Naive thymus-derived CD4-positive, alpha-beta T cell (primary cell): ENCODE results near the gene ZNF467. TPM values are rescaled to one million over a fixed set of nuclear protein-coding genes. Genes with fewer than 3 reads are reported as not detected.

ENCODE experiments used
- ATAC-seq: fragments of 150-1000 bp; cut with Tn5 transposase; 2 replicates; pipeline ENCODE4 v1.10.0; 2021; ENCODE audit warnings: mild to moderate bottlenecking, moderate library complexity
- CTCF ChIA-PET: fragments of 350-600 bp; sonication (Branson Sonifier 250); formaldehyde crosslinking; loops from one replicate; lab custom pipeline; 2021; ENCODE audit warnings: antibody characterized with exemption; lab: Charles Lee
- POLR2A ChIA-PET: fragments of 350-600 bp; sonication (Branson Sonifier 250); formaldehyde crosslinking; loops from one replicate; lab custom pipeline; 2021; ENCODE audit warnings: antibody characterized with exemption, inconsistent platforms; lab: Charles Lee
- DNase-seq, 9 donors: peaks; one replicate each; pipeline versions ENCODE4 v3.0.0 to v3.0.0-alpha.2; 2020 to 2022; ENCODE audit warnings: mixed read lengths in 1 of 9
- H3K27ac ChIP-seq: one replicate; pipeline ENCODE4 v1.7.0; 2013; ENCODE audit warnings: mild to moderate bottlenecking, low read depth, low read length, moderate library complexity
- H3K27me3 ChIP-seq, 2 donors: one replicate each; pipeline ENCODE4 v1.7.0; 2013; ENCODE audit warnings: low read length in 2 of 2, mild to moderate bottlenecking in 2 of 2, moderate library complexity in 2 of 2; ENCODE audit not compliant: control insufficient read depth in 2 of 2, insufficient read depth in 2 of 2
- H3K36me3 ChIP-seq, 3 experiments: 1 replicate in 2 of 3; 2 replicates in 1 of 3; pipeline ENCODE4 v1.7.0; 2013; ENCODE audit warnings: low read length in 3 of 3, mild to moderate bottlenecking in 3 of 3, moderate library complexity in 1 of 3; ENCODE audit not compliant: insufficient read depth in 3 of 3, control insufficient read depth in 2 of 3
- H3K4me1 ChIP-seq, 2 donors: one replicate each; pipeline ENCODE4 v1.7.0; 2013; ENCODE audit warnings: low read length in 2 of 2, mild to moderate bottlenecking in 2 of 2, moderate library complexity in 1 of 2; ENCODE audit not compliant: control insufficient read depth in 2 of 2, insufficient read depth in 2 of 2
- H3K4me3 ChIP-seq: 2 replicates; pipeline ENCODE4 v1.7.0; 2013; ENCODE audit warnings: mild to moderate bottlenecking, low read length
- H3K9me3 ChIP-seq, 3 experiments: 1 replicate in 2 of 3; 2 replicates in 1 of 3; pipeline ENCODE4 v1.7.0; 2013; ENCODE audit warnings: low read length in 3 of 3; ENCODE audit not compliant: control insufficient read depth in 2 of 3
- H3K27ac Mint-ChIP-seq, 9 donors: one replicate each; pipeline ENCODE4 v1.8.0; 2020 to 2022; ENCODE audit warnings: mixed read lengths in 9 of 9, mild to moderate bottlenecking in 8 of 9, moderate library complexity in 5 of 9, inconsistent platforms in 2 of 9
- H3K27me3 Mint-ChIP-seq, 5 donors: one replicate each; pipeline ENCODE4 v1.8.0; 2021 to 2022; ENCODE audit warnings: mixed read lengths in 5 of 5, mild to moderate bottlenecking in 1 of 5
- H3K36me3 Mint-ChIP-seq, 5 donors: one replicate each; pipeline ENCODE4 v1.8.0; 2020 to 2022; ENCODE audit warnings: mixed read lengths in 5 of 5, mild to moderate bottlenecking in 3 of 5, inconsistent platforms in 1 of 5
- H3K4me1 Mint-ChIP-seq, 7 donors: one replicate each; pipeline ENCODE4 v1.8.0; 2020 to 2022; ENCODE audit warnings: mixed read lengths in 7 of 7, mild to moderate bottlenecking in 3 of 7, inconsistent platforms in 1 of 7
- H3K4me3 Mint-ChIP-seq, 10 donors: one replicate each; pipeline ENCODE4 v1.8.0; 2020 to 2022; ENCODE audit warnings: mild to moderate bottlenecking in 10 of 10, mixed read lengths in 10 of 10, moderate library complexity in 6 of 10, inconsistent platforms in 2 of 10
- H3K9me3 Mint-ChIP-seq, 11 donors: one replicate each; pipeline ENCODE4 v1.8.0; 2020 to 2022; ENCODE audit warnings: mixed read lengths in 11 of 11, mild to moderate bottlenecking in 4 of 11, inconsistent platforms in 1 of 11, moderate library complexity in 1 of 11
- intact Hi-C, 2 donors: fragments of 100-400 bp; cut with micrococcal nuclease; formaldehyde crosslinking; loops; one replicate each; pipeline ENCODE4 v1.15.1; 2023
- polyA plus RNA-seq, 2 donors: library from polyadenylated mRNA; unstranded; fragments of 300-500 nt; fragmentation: Illumina TruSeq; gene quantifications; one replicate each; pipeline ENCODE4 v1.2.3, GENCODE V29; 2021
- total RNA-seq, 6 experiments: library from RNA in 5 of 6; stranded (reverse) in 5 of 6; gene quantifications; 1 replicate in 5 of 6; 2 replicates in 1 of 6; pipeline ENCODE4 v1.2.3 and lab custom pipeline; 2021 to 2026

ZNF467 gene
- total and polyA plus RNA-seq, 7 experiments from 2014 or later: 0.17 to 33.1 (median 6.8) TPM

- Histone ChIP-seq H3K27me3 (no peaks in the 10 kb centered on the region), H3K27ac (no peak overlapping the region), H3K9me3 (no peaks in the 10 kb centered on the region), H3K4me1 (no peaks in the 10 kb centered on the region), H3K36me3 (no peaks in the 10 kb centered on the region), H3K4me3 (no peak overlapping the region)
- POLR2A ChIA-PET: no interaction called here
- intact Hi-C loops: no loop called here
- peak; percentile 62 for ATAC-seq
- CTCF ChIA-PET: interaction anchor here (1.0 to 1.1 kb wide), 2 partner anchors 10 to 71 kb away, joined by 3 read pairs; no protein-coding TSS in a partner anchor
- Mint-ChIP-seq H3K9me3 (no peaks in the 10 kb centered on the region), H3K4me1 (peaks cover 0 to 7% (median 0%) of the 10 kb centered on the region in 7 donors), H3K27me3 (peaks cover 5 to 24% (median 20%) of the 10 kb centered on the region in 5 donors), H3K4me3 (peak overlapping the region in 4 of 10 donors; percentile 13 to 61 (median 43)), H3K36me3 (peaks cover 0 to 4% (median 0%) of the 10 kb centered on the region in 5 donors), H3K27ac (no peak overlapping the region)
- DNase-seq: peak in 7 of 9 donors; percentile 24 to 60 (median 41)
Observed at GRCh38 chr7:149790146-149790548, 16.8 kb upstream of the ZNF467 start.

- Histone ChIP-seq H3K27ac (no peak overlapping the region), H3K4me3 (no peak overlapping the region), H3K27me3 (no peaks in the 10 kb centered on the region), H3K4me1 (no peaks in the 10 kb centered on the region), H3K36me3 (no peaks in the 10 kb centered on the region), H3K9me3 (no peaks in the 10 kb centered on the region)
- no peak for DNase-seq
- intact Hi-C loops: no loop called here
- no peak overlapping the region for H3K4me3 Mint-ChIP-seq
- H3K27me3 Mint-ChIP-seq: peaks cover 5 to 24% (median 20%) of the 10 kb centered on the region in 5 donors
- CTCF ChIA-PET: interaction anchor here (1.1 to 1.2 kb wide), 2 partner anchors 11 to 72 kb away, joined by 3 read pairs; no protein-coding TSS in a partner anchor
- POLR2A ChIA-PET: no interaction called here
- H3K36me3 Mint-ChIP-seq: peaks cover 0 to 4% (median 0%) of the 10 kb centered on the region in 5 donors
- H3K4me1 Mint-ChIP-seq: peaks cover 0 to 7% (median 0%) of the 10 kb centered on the region in 7 donors
- ATAC-seq: no peak
- no peak overlapping the region for H3K27ac Mint-ChIP-seq
- no peaks in the 10 kb centered on the region for H3K9me3 Mint-ChIP-seq
Observed at GRCh38 chr7:149789101-149789500, 15.7 kb upstream of the ZNF467 start.

- H3K4me1 ChIP-seq: no peaks in the 10 kb centered on the region
- no peak overlapping the region for H3K4me3 ChIP-seq
- DNase-seq: no peak
- intact Hi-C loops: no loop called here
- H3K36me3 ChIP-seq: no peaks in the 10 kb centered on the region
- no peak for ATAC-seq
- H3K9me3 ChIP-seq: no peaks in the 10 kb centered on the region
- Mint-ChIP-seq H3K4me1 (peaks cover 0 to 7% (median 0%) of the 10 kb centered on the region in 7 donors), H3K9me3 (no peaks in the 10 kb centered on the region), H3K4me3 (peak overlapping the region in 1 of 10 donors; percentile 64), H3K36me3 (no peaks in the 10 kb centered on the region), H3K27me3 (peaks cover 0 to 24% (median 20%) of the 10 kb centered on the region in 5 donors), H3K27ac (no peak overlapping the region)
- POLR2A ChIA-PET: no interaction called here
- H3K27ac ChIP-seq: no peak overlapping the region
- CTCF ChIA-PET: interaction anchor here (1.2 kb wide), 1 partner anchor 10 kb away, joined by 3 read pairs; no protein-coding TSS in a partner anchor
- H3K27me3 ChIP-seq: no peaks in the 10 kb centered on the region
Observed at GRCh38 chr7:149788300-149788851, 15.0 kb upstream of the ZNF467 start.

GRCh38 chr7:149787428-149788299 is 14.3 kb upstream of the ZNF467 start:
- H3K27me3 Mint-ChIP-seq: peaks cover 0 to 24% (median 20%) of the 10 kb centered on the region in 5 donors
- no peak for DNase-seq
- no peaks in the 10 kb centered on the region for H3K27me3 ChIP-seq
- peak overlapping the region in 3 of 10 donors; percentile 18 to 64 (median 25) for H3K4me3 Mint-ChIP-seq
- no peak overlapping the region for H3K4me3 ChIP-seq
- H3K9me3 Mint-ChIP-seq: no peaks in the 10 kb centered on the region
- ChIA-PET CTCF (no interaction called here), POLR2A (interaction anchor here (0.6 kb wide), 1 partner anchor 27 kb away, joined by 3 read pairs; no protein-coding TSS in a partner anchor)
- H3K36me3 ChIP-seq: no peaks in the 10 kb centered on the region
- H3K36me3 Mint-ChIP-seq: no peaks in the 10 kb centered on the region
- intact Hi-C loops: no loop called here
- no peak overlapping the region for H3K27ac ChIP-seq
- H3K27ac Mint-ChIP-seq: no peak overlapping the region
- H3K9me3 ChIP-seq: no peaks in the 10 kb centered on the region
- peaks cover 0 to 7% (median 0%) of the 10 kb centered on the region in 7 donors for H3K4me1 Mint-ChIP-seq
- no peaks in the 10 kb centered on the region for H3K4me1 ChIP-seq
- ATAC-seq: peak; percentile 71

GRCh38 chr7:149785983-149786382 is 12.6 kb upstream of the ZNF467 start:
- ATAC-seq (no peak), DNase-seq (no peak)
- H3K36me3 Mint-ChIP-seq: no peaks in the 10 kb centered on the region
- no peaks in the 10 kb centered on the region for H3K9me3 Mint-ChIP-seq
- CTCF ChIA-PET: no interaction called here
- Histone ChIP-seq H3K4me3 (no peak overlapping the region), H3K36me3 (no peaks in the 10 kb centered on the region), H3K27me3 (no peaks in the 10 kb centered on the region), H3K9me3 (no peaks in the 10 kb centered on the region), H3K27ac (no peak overlapping the region), H3K4me1 (no peaks in the 10 kb centered on the region)
- no peak overlapping the region for H3K4me3 Mint-ChIP-seq
- peaks cover 0 to 23% (median 17%) of the 10 kb centered on the region in 5 donors for H3K27me3 Mint-ChIP-seq
- intact Hi-C loops: no loop called here
- no peak overlapping the region for H3K27ac Mint-ChIP-seq
- H3K4me1 Mint-ChIP-seq: peaks cover 0 to 7% (median 0%) of the 10 kb centered on the region in 7 donors
- POLR2A ChIA-PET: interaction anchor here (0.6 kb wide), 1 partner anchor 71 kb away, joined by 3 read pairs; no protein-coding TSS in a partner anchor

- intact Hi-C loops: no loop called here
- Mint-ChIP-seq H3K4me3 (no peak overlapping the region), H3K9me3 (no peaks in the 10 kb centered on the region), H3K27ac (no peak overlapping the region), H3K36me3 (no peaks in the 10 kb centered on the region), H3K27me3 (peaks cover 0 to 20% (median 13%) of the 10 kb centered on the region in 5 donors), H3K4me1 (peaks cover 0 to 5% (median 0%) of the 10 kb centered on the region in 7 donors)
- Histone ChIP-seq H3K27ac (no peak overlapping the region), H3K27me3 (no peaks in the 10 kb centered on the region), H3K36me3 (no peaks in the 10 kb centered on the region), H3K9me3 (no peaks in the 10 kb centered on the region), H3K4me1 (no peaks in the 10 kb centered on the region), H3K4me3 (no peak overlapping the region)
- CTCF ChIA-PET: no interaction called here
- POLR2A ChIA-PET: no interaction called here
- DNase-seq: no peak
- ATAC-seq: no peak
Observed at GRCh38 chr7:149785402-149785801, 12.0 kb upstream of the ZNF467 start.
